GM20000 (cell line): Measurements from ENCODE around the gene ECPAS.
A peak's percentile ranks its signal among the peaks of the same experiment; 100 is the strongest.
"Not testable (repeated sequence)": the region's sequence is repeated elsewhere in the genome, so short reads cannot be mapped to it uniquely, and the experiment has no call there.

Experiments
- DNase-seq: peaks from one replicate; pipeline ENCODE4 v3.0.0; 2012; ENCODE audit warnings: low spot score
- CTCF ChIP-seq: IDR thresholded peaks from 2 replicates; pipeline ENCODE4 v1.5.1; 2012; ENCODE audit warnings: mild to moderate bottlenecking, control low read depth; ENCODE audit errors: extremely low read depth, missing control alignments

ECPAS gene

GRCh38 chr9:111501005-111501562 lies 16.9 kb upstream of the ECPAS start:
- no peak for DNase-seq
- no peak for TF ChIP-seq CTCF

- DNase-seq = not testable (repeated sequence)
Measured at GRCh38 chr9:111497196-111497595, 13.0 kb upstream of the ECPAS start.

DNA sequence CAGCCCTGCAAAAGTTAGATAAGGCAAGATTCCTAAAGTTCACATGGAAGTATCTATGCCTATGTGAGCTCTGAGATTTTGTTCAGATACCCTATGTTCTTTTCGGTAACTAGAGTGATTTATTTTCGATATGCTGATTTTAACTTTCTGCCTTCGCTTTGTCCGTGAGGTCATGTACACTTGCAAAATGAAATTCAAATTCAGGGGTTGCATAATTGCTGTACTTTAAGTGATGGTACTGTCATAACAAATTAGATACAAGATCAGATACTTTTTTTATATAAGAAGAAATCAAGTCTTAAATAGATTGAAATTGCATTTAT lies 350 bp upstream of the ECPAS start:
- no peak for TF ChIP-seq CTCF
- DNase-seq = no peak

DNA sequence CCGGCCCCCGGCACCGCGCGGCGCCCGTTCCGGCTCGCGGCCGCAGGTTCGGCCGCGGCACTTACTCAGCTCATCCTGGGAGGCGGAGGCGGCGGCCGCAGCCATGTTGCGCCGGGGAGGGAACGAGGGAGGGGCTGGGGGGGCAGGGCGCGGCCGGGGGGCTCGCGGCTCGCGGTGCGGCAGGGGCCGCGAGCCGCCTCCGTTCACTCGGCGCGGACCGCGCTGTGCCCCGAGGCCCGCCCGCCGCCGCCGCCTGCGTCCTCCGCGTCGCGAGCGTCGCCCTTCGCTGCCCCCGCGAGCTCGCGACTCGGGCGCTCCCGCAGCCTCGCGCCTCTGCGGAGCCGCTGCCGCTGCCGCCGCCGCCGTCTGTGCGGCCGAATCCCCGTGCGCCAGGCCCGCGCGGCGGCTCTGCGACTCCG lies 735 bp downstream of the ECPAS start:
- peak; percentile 88 for DNase-seq
- no peak for TF ChIP-seq CTCF

DNA sequence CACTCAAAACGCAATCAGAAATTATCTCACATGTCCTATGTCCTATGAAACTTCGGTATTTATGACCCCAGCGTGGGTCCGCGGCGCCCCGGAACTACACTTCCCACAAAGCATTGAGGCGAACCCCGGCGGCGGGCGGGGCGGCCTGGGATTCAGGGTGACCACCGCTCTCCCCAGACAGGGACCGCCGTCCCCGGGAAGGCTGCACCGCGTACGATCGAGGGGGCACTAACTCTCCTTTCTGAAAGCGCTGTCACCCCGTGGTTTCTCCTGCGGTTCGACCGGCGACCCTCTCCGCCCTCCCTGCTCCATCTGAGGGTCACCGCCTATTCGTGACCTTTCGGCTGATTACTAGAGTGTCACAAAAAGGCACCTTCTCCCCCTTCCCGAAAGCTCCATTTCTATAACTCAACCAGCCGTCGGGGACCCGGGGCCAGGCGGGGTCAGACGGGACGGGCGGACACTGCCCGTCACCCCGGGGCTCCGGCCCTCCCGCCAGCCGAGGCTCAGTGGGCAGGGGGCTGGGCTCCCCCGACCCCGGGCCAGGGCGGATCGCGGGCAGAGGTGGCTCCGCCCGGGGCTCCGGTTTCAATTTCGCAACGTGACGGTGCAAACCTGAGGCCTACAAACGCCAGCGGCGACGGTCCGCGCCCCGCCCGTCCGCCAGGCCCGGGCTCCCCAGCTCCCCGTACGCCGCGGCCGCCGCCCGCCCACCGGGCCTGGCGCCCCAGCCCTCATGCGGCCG lies 1.3 kb downstream of the ECPAS start:
- DNase-seq = peak; percentile 90

DNA sequence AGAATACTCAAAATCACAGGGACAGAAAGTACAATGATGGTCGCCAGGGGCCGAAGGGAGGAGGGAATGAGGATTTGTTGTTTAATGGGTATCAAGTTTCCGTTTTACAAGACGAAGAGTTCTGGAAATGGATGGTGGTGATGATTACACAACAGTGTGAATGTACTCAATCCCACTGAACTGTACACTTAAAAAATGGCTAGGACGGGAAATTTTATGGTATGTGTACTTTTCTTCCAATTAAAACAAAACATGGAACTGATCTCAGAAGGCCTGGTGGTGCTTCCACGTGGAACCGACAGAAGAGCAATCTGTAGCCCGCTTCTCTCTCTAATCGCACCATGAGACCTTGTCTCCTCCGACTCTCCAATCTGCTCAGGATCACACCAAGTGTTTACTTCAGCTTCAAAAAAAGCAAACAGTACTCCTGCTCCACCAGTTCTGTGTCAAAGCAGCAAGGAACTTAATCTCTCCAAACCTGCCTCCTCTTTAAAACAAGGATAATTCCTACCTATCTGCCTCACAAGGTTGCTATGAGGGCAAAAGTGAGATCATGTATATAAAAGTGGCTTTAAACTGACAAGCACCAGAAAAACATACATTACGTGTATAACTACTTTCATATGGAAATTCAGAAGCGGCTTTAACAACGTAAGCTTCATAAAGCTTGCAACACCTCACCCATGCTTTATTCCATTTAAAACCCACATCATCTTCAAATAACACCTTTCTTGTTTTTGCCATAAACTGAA lies 2.1 kb downstream of the ECPAS start:
- no peak for DNase-seq
- TF ChIP-seq CTCF = no peak

More for the DNA sequence above, 1.3 kb downstream of the ECPAS start:
- no peak for TF ChIP-seq CTCF

- DNase-seq = no peak
- TF ChIP-seq CTCF = no peak
Measured at GRCh38 chr9:111477677-111478076, 6.5 kb downstream of the ECPAS start.
